Nephron progenitor cell (in vitro differentiated cells): Measurements from ENCODE around the gene NAALADL2.

ENCODE experiments used
- DNase-seq: peaks from one replicate; pipeline ENCODE4 v3.0.0; 2021
- H3K27ac Mint-ChIP-seq: 2 replicates; pipeline ENCODE4 v1.8.0; 2021; ENCODE audit warnings: mild to moderate bottlenecking, moderate library complexity, mixed read lengths
- H3K27me3 Mint-ChIP-seq: 2 replicates; pipeline ENCODE4 v1.8.0; 2021; ENCODE audit warnings: mild to moderate bottlenecking, low read depth, mixed read lengths; ENCODE audit not compliant: poor library complexity
- H3K36me3 Mint-ChIP-seq: 2 replicates; pipeline ENCODE4 v1.8.0; 2021; ENCODE audit warnings: low read depth, mixed read lengths
- H3K4me1 Mint-ChIP-seq: 2 replicates; pipeline ENCODE4 v1.8.0; 2021; ENCODE audit warnings: mixed read lengths
- H3K4me3 Mint-ChIP-seq: 2 replicates; pipeline ENCODE4 v1.8.0; 2021; ENCODE audit warnings: mild to moderate bottlenecking, moderate library complexity, mixed read lengths
- H3K9me3 Mint-ChIP-seq: 2 replicates; pipeline ENCODE4 v1.8.0; 2021; ENCODE audit warnings: mild to moderate bottlenecking, moderate library complexity, mixed read lengths
- CTCF ChIP-seq: fragments of 200-600 bp; sonication (generic); IDR thresholded peaks from 2 replicates; pipeline ENCODE4 v1.5.0; 2021; ENCODE audit warnings: antibody characterized with exemption

Gene NAALADL2

GRCh38 chr3:174858353-174858752, 781 bp upstream of the NAALADL2 start:
- H3K9me3 Mint-ChIP-seq = no peaks in the 10 kb centered on the region
- DNase-seq = no peak
- no peak for TF ChIP-seq CTCF
- H3K4me1 Mint-ChIP-seq = no peaks in the 10 kb centered on the region
- H3K27ac Mint-ChIP-seq = no peak overlapping the region
- H3K27me3 Mint-ChIP-seq = peaks cover 4% of the 10 kb centered on the region
- H3K36me3 Mint-ChIP-seq = no peaks in the 10 kb centered on the region
- H3K4me3 Mint-ChIP-seq = no peak overlapping the region

GRCh38 chr3:174859756-174860155, 622 bp downstream of the NAALADL2 start:
- TF ChIP-seq CTCF = no peak
- Mint-ChIP-seq H3K27ac (no peak overlapping the region), H3K36me3 (no peaks in the 10 kb centered on the region), H3K9me3 (no peaks in the 10 kb centered on the region), H3K27me3 (peaks cover 4% of the 10 kb centered on the region), H3K4me1 (no peaks in the 10 kb centered on the region), H3K4me3 (no peak overlapping the region)
- DNase-seq = no peak

DNA sequence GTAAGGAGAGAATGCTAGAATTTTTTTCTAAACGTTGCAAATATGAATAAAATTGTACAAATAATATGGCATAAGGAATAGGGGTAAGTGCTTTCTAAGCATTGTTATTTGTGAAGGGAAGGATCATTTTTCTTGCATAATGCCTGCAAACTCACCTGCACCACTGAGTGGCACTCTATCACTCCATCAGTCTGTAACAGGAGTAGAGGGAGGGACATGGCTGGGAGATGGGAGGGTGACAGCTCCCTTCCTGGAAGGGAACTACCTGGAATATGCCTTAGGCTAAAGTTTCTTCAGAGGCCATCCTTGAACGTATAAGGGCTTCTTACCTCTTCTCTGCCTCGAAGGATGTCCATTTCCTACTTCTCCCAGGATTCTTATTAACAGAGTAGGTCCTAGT, 3.0 kb downstream of the NAALADL2 start:
- Mint-ChIP-seq H3K4me1 (no peaks in the 10 kb centered on the region), H3K27ac (no peak overlapping the region), H3K36me3 (no peaks in the 10 kb centered on the region), H3K27me3 (peaks cover 4% of the 10 kb centered on the region), H3K9me3 (no peaks in the 10 kb centered on the region), H3K4me3 (no peak overlapping the region)
- no peak for TF ChIP-seq CTCF
- DNase-seq = no peak

DNA sequence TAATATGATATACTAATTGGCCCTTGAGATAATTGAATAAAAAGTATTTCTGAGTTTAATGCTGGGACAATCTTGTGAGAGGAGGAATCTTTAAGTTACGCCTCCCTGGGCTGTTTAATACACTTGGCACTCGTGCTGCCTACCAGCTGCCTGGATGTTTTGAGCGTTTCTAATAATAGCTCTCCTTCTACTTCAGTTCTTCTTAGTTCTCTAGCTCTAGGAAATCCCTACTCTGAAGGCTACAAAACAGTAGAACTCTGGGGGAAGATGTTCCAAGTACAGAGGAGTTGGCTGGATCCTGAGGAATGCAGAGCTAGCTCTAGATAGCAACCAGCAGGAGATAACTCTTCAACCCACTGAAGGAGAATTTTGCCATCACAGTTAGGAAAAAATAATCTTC, 3.5 kb downstream of the NAALADL2 start:
- H3K27me3 Mint-ChIP-seq = peaks cover 4% of the 10 kb centered on the region
- H3K4me1 Mint-ChIP-seq = no peaks in the 10 kb centered on the region
- TF ChIP-seq CTCF = no peak
- H3K27ac Mint-ChIP-seq = no peak overlapping the region
- H3K4me3 Mint-ChIP-seq = no peak overlapping the region
- no peaks in the 10 kb centered on the region for H3K9me3 Mint-ChIP-seq
- H3K36me3 Mint-ChIP-seq = no peaks in the 10 kb centered on the region
- no peak for DNase-seq

- H3K4me3 Mint-ChIP-seq = no peak overlapping the region
- no peaks in the 10 kb centered on the region for H3K4me1 Mint-ChIP-seq
Observed at GRCh38 chr3:174863488-174863887, 4.4 kb downstream of the NAALADL2 start.

More at GRCh38 chr3:174863488-174863887, 4.4 kb downstream of the NAALADL2 start:
- no peaks in the 10 kb centered on the region for H3K9me3 Mint-ChIP-seq
- H3K27me3 Mint-ChIP-seq = peaks cover 4% of the 10 kb centered on the region
- H3K36me3 Mint-ChIP-seq = no peaks in the 10 kb centered on the region
- no peak for DNase-seq
- TF ChIP-seq CTCF = no peak
- no peak overlapping the region for H3K27ac Mint-ChIP-seq
